Measurements from ENCODE around the gene RBM18.

DNA sequence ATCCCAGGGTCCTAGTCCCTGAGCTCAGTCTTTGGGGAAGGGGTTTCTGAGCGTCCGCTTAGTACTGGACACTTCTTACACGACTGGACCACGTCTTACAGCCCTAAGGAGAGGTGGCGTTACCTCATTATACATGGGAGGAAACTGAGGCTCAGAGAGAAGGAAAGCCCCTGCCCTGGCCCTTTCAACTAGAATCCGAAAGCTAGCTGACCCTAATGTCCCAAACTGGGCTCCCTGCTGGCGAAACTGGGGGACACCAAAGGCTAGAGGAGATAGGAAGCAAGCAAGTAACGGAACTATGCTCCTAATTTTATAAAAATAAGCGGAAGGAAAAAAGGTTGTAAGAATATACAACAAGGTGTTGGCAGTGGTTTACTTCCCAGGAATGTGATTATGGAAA lies 50.1 kb downstream of the RBM18 start:
- TF ChIP-seq CTCF (IDR thresholded peaks at IDR 0.05) (no peak), POLR2A (IDR thresholded peaks at IDR 0.05) (no peak)
